H1 (cell line): ENCODE results near the gene CADM1. TPM values are rescaled to one million over a fixed set of nuclear protein-coding genes. Genes with fewer than 3 reads are reported as not detected.
A peak's percentile ranks its signal among the peaks of the same experiment; 100 is the strongest.

Experiments used
- CTCF ChIA-PET: fragments of 300-600 bp; sonication (Branson Sonifier 250); formaldehyde crosslinking; loops from one replicate; lab custom pipeline; 2021; ENCODE audit not compliant: partially characterized antibody; lab: Charles Lee
- POLR2A ChIA-PET: fragments of 300-600 bp; sonication (Branson Sonifier 250); formaldehyde crosslinking; loops from one replicate; lab custom pipeline; 2021; ENCODE audit warnings: inconsistent platforms; ENCODE audit not compliant: partially characterized antibody; lab: Charles Lee
- DNase-seq, 2 experiments: peaks; one replicate each; pipeline versions ENCODE4 v3.0.0 to v3.0.0-alpha.2; 2010 to 2022; ENCODE audit warnings: low spot score in 2 of 2, low read depth in 1 of 2, mixed read lengths in 1 of 2
- FAIRE-seq: peaks from 2 replicates; lab custom pipeline; 2011; peaks lifted over from hg19 to GRCh38; lab: Jason Lieb, UNC
- H2AFZ ChIP-seq: 2 replicates; pipeline ENCODE4 v1.8.1; 2012; ENCODE audit warnings: low read length, inconsistent platforms
- H2AK5ac ChIP-seq: 2 replicates; pipeline ENCODE4 v1.6.1; 2013; ENCODE audit warnings: low read depth, low read length
- H2BK120ac ChIP-seq: replicated peaks from 2 replicates; pipeline ENCODE3; 2013; ENCODE audit warnings: low read depth, low read length, inconsistent platforms
- H2BK12ac ChIP-seq: 2 replicates; pipeline ENCODE4 v1.6.1; 2013; ENCODE audit warnings: low read depth, low read length
- H2BK15ac ChIP-seq: 2 replicates; pipeline ENCODE4 v1.6.1; 2013; ENCODE audit warnings: low read length
- H2BK20ac ChIP-seq: 2 replicates; pipeline ENCODE4 v1.6.1; 2013; ENCODE audit warnings: low read length
- H2BK5ac ChIP-seq: 2 replicates; pipeline ENCODE4 v1.6.1; 2013; ENCODE audit warnings: low read depth, low read length
- H3K14ac ChIP-seq: 2 replicates; pipeline ENCODE4 v1.6.1; 2013; ENCODE audit warnings: inconsistent platforms; ENCODE audit not compliant: insufficient read length
- H3K18ac ChIP-seq: 2 replicates; pipeline ENCODE4 v1.6.1; 2013; ENCODE audit warnings: low read length; ENCODE audit errors: extremely low read depth
- H3K23ac ChIP-seq: 2 replicates; pipeline ENCODE4 v1.6.1; 2013; ENCODE audit warnings: inconsistent platforms; ENCODE audit not compliant: insufficient read length
- H3K23me2 ChIP-seq: 2 replicates; pipeline ENCODE4 v1.6.1; 2013; ENCODE audit warnings: low read depth, low read length
- H3K27ac ChIP-seq: 2 replicates; pipeline ENCODE4 v1.6.1; 2011; ENCODE audit warnings: low read depth, low read length, inconsistent platforms
- H3K27me3 ChIP-seq, 4 experiments: replicated peaks in 1 of 4; 1 replicate in 1 of 4; 2 replicates in 3 of 4; pipeline versions ENCODE4 v1.6.1 to v1.8.1; 2011 to 2013; ENCODE audit warnings: low read length in 3 of 4, mild to moderate bottlenecking in 3 of 4, inconsistent platforms in 2 of 4, mixed read lengths in 2 of 4, moderate library complexity in 1 of 4; ENCODE audit not compliant: control insufficient read depth in 3 of 4, insufficient read depth in 3 of 4; ENCODE audit errors: extremely low read depth in 1 of 4
- H3K36me3 ChIP-seq, 4 experiments: 2 replicates each; pipeline versions ENCODE4 v1.6.1 to v1.8.1; 2011 to 2013; ENCODE audit warnings: mild to moderate bottlenecking in 4 of 4, low read length in 3 of 4, moderate library complexity in 2 of 4, control low read depth in 1 of 4, inconsistent platforms in 1 of 4; ENCODE audit not compliant: insufficient read depth in 4 of 4, control insufficient read depth in 2 of 4
- H3K4ac ChIP-seq: replicated peaks from 2 replicates; pipeline ENCODE3; 2013; ENCODE audit warnings: low read length, low read depth, mixed read lengths, inconsistent platforms; ENCODE audit not compliant: insufficient read length
- H3K4me1 ChIP-seq, 4 experiments: replicated peaks in 1 of 4; 1 replicate in 1 of 4; 2 replicates in 3 of 4; pipeline versions ENCODE4 v1.6.1 to v1.8.1; 2011 to 2013; ENCODE audit warnings: low read length in 3 of 4, inconsistent platforms in 2 of 4, mixed read lengths in 1 of 4; ENCODE audit not compliant: insufficient read depth in 4 of 4, control insufficient read depth in 3 of 4
- H3K4me2 ChIP-seq, 2 experiments: 2 replicates each; pipeline versions ENCODE4 v1.6.1 to v1.8.1; 2011 to 2013; ENCODE audit warnings: low read depth in 2 of 2, low read length in 2 of 2, control low read depth in 1 of 2, inconsistent platforms in 1 of 2, mild to moderate bottlenecking in 1 of 2; ENCODE audit not compliant: insufficient read depth in 1 of 2
- H3K4me3 ChIP-seq, 4 experiments: fragments of 200-600, 300-600 bp in 1 of 4; sonication (generic), shearing (Covaris generic), sonication (Bioruptor Twin) in 1 of 4; 2 replicates each; pipeline versions ENCODE4 v1.5.1 to v1.8.1; 2011 to 2016; ENCODE audit warnings: low read length in 4 of 4, low read depth in 3 of 4, control low read depth in 2 of 4, inconsistent platforms in 2 of 4, mild to moderate bottlenecking in 2 of 4, mixed read lengths in 1 of 4, moderate library complexity in 1 of 4; ENCODE audit not compliant: insufficient read depth in 2 of 4; ENCODE audit errors: extremely low read depth in 1 of 4
- H3K56ac ChIP-seq: replicated peaks from 2 replicates; pipeline ENCODE3; 2013; ENCODE audit warnings: low read depth, mild to moderate bottlenecking, mixed read lengths, low read length, inconsistent platforms; ENCODE audit not compliant: insufficient read length
- H3K79me1 ChIP-seq: 2 replicates; pipeline ENCODE4 v1.6.1; 2013; ENCODE audit warnings: low read depth, low read length, control low read depth
- H3K79me2 ChIP-seq, 2 experiments: 2 replicates each; pipeline versions ENCODE4 v1.6.1 to v1.8.1; 2012 to 2013; ENCODE audit warnings: low read length in 2 of 2, mild to moderate bottlenecking in 2 of 2, inconsistent platforms in 1 of 2; ENCODE audit not compliant: insufficient read depth in 2 of 2, control insufficient read depth in 1 of 2
- H3K9ac ChIP-seq, 4 experiments: replicated peaks in 1 of 4; 1 replicate in 1 of 4; 2 replicates in 3 of 4; pipeline versions ENCODE4 v1.6.1 to v1.8.1; 2011 to 2013; ENCODE audit warnings: low read depth in 3 of 4, low read length in 3 of 4, control low read depth in 2 of 4, mild to moderate bottlenecking in 2 of 4, moderate library complexity in 2 of 4, inconsistent platforms in 1 of 4; ENCODE audit errors: extremely low read depth in 1 of 4
- H3K9me3 ChIP-seq, 2 experiments: 2 replicates each; pipeline versions ENCODE4 v1.6.1 to v1.8.1; 2012 to 2013; ENCODE audit warnings: mild to moderate bottlenecking in 2 of 2, moderate library complexity in 2 of 2, control low read depth in 1 of 2, inconsistent platforms in 1 of 2, low read depth in 1 of 2, low read length in 1 of 2, mixed read lengths in 1 of 2; ENCODE audit not compliant: insufficient read depth in 2 of 2
- H4K20me1 ChIP-seq, 2 experiments: replicated peaks in 1 of 2; 2 replicates each; pipeline versions ENCODE3 to v1.8.1; 2011 to 2013; ENCODE audit warnings: inconsistent platforms in 2 of 2, low read length in 2 of 2, mild to moderate bottlenecking in 1 of 2; ENCODE audit not compliant: insufficient read depth in 2 of 2, control insufficient read depth in 1 of 2
- H4K5ac ChIP-seq: 2 replicates; pipeline ENCODE4 v1.6.1; 2013; ENCODE audit warnings: low read length, low read depth, mixed read lengths, inconsistent platforms; ENCODE audit not compliant: insufficient read length
- H4K8ac ChIP-seq: 2 replicates; pipeline ENCODE4 v1.8.0; 2013; ENCODE audit warnings: mild to moderate bottlenecking, moderate library complexity, low read length, inconsistent platforms; ENCODE audit not compliant: insufficient read depth; ENCODE audit errors: extremely low read depth
- H4K91ac ChIP-seq: replicated peaks from 2 replicates; pipeline ENCODE3; 2013; ENCODE audit warnings: low read length, mixed read lengths, inconsistent platforms; ENCODE audit not compliant: insufficient read length
- BACH1 ChIP-seq: IDR thresholded peaks from 2 replicates; pipeline ENCODE4 v1.6.1; 2012; ENCODE audit warnings: low read length, improper control_type of control experiment
- CEBPB ChIP-seq: IDR thresholded peaks from 2 replicates; pipeline ENCODE4 v1.6.1; 2012; ENCODE audit warnings: low read depth, low read length
- EGR1 ChIP-seq: IDR thresholded peaks from 2 replicates; pipeline ENCODE4 v1.6.1; 2011; ENCODE audit warnings: low read depth, low read length, borderline replicate concordance
- HDAC2 ChIP-seq, 2 experiments: fragments of 300-600 bp in 1 of 2; sonication (generic) in 1 of 2; IDR thresholded peaks; 2 replicates each; pipeline ENCODE4 v1.6.1; 2011 to 2012; ENCODE audit warnings: low read depth in 2 of 2, low read length in 2 of 2, mild to moderate bottlenecking in 2 of 2, moderate library complexity in 2 of 2, borderline replicate concordance in 1 of 2, inconsistent platforms in 1 of 2
- JUN ChIP-seq: IDR thresholded peaks from 2 replicates; pipeline ENCODE4 v1.6.1; 2011; ENCODE audit warnings: low read depth, mild to moderate bottlenecking, improper control_type of control experiment, low read length
- JUND ChIP-seq: IDR thresholded peaks from 2 replicates; pipeline ENCODE4 v1.6.1; 2011; ENCODE audit warnings: mild to moderate bottlenecking, improper control_type of control experiment, low read length
- KDM5A ChIP-seq: fragments of 200-600 bp; IDR thresholded peaks from 2 replicates; pipeline ENCODE4 v1.7.1; 2012; ENCODE audit warnings: mild to moderate bottlenecking, low read length, inconsistent platforms, mixed read lengths
- MAFK ChIP-seq: IDR thresholded peaks from 2 replicates; pipeline ENCODE4 v1.6.1; 2012; ENCODE audit warnings: low read depth, mild to moderate bottlenecking, improper control_type of control experiment, low read length
- NANOG ChIP-seq: IDR thresholded peaks from 2 replicates; pipeline ENCODE4 v1.6.1; 2011; ENCODE audit warnings: low read length, low read depth, mild to moderate bottlenecking, inconsistent platforms; ENCODE audit not compliant: insufficient read depth, poor library complexity, severe bottlenecking
- POLR2A ChIP-seq, 2 experiments: IDR thresholded peaks; 1 replicate in 1 of 2; 2 replicates in 1 of 2; pipeline ENCODE4 v1.6.1; 2011; ENCODE audit warnings: low read depth in 2 of 2, low read length in 2 of 2, mild to moderate bottlenecking in 2 of 2; ENCODE audit errors: control extremely low read depth in 1 of 2
- SAP30 ChIP-seq: fragments of 300-600 bp; sonication (generic); IDR thresholded peaks from 2 replicates; pipeline ENCODE4 v1.7.1; 2012; ENCODE audit warnings: low read length, moderate library complexity, mild to moderate bottlenecking, inconsistent platforms; ENCODE audit not compliant: insufficient read depth, insufficient replicate concordance
- SP1 ChIP-seq: IDR thresholded peaks from 2 replicates; pipeline ENCODE4 v1.6.1; 2011; ENCODE audit warnings: low read depth, low read length
- SUZ12 ChIP-seq: fragments of 200-600 bp; sonication (generic); IDR thresholded peaks from 2 replicates; pipeline ENCODE4 v1.6.1; 2012; ENCODE audit warnings: mild to moderate bottlenecking, inconsistent platforms, low read length, moderate library complexity, mixed read lengths
- TEAD4 ChIP-seq: IDR thresholded peaks from 2 replicates; pipeline ENCODE4 v1.6.1; 2012; ENCODE audit warnings: low read depth, low read length, inconsistent platforms, mixed read lengths
- WGBS, 2 experiments: shearing (Covaris generic) in 1 of 2; methylation state at CpG; one replicate each; pipeline versions ENCODE4 v1.1.6 to v1.1.7; 2013 to 2015; ENCODE audit warnings: low lambda C conversion rate in 2 of 2, mixed read lengths in 2 of 2, inconsistent platforms in 1 of 2, low coverage in 1 of 2, missing lambda C conversion rate in 1 of 2; ENCODE audit not compliant: insufficient replicate concordance in 2 of 2, insufficient coverage in 1 of 2, insufficient read length in 1 of 2; ENCODE audit errors: extremely low coverage in 1 of 2, missing lambda C conversion rate in 1 of 2; 5-methylcytosine and 5-hydroxymethylcytosine counted together
- polyA plus RNA-seq, 7 experiments: library from polyadenylated mRNA; depleted of rRNA in 3 of 7; stranded (reverse) in 5 of 7; unstranded in 2 of 7; fragments of >200 nt in 5 of 7; fragments of 200-250 nt in 2 of 7; gene quantifications; 1 replicate in 5 of 7; 2 replicates in 1 of 7; 4 replicates in 1 of 7; pipeline versions ENCODE4 v1.2.1 to v1.2.3, GENCODE V29; 2011 to 2013; ENCODE audit warnings: missing spikeins in 2 of 7, mixed read lengths in 2 of 7
- total RNA-seq: library from RNA; stranded (reverse); fragmentation: NEBNext Ultra II Directional; extraction: Animal tissue kit (Norgen Biotek cat#: 25700); gene quantifications from 2 replicates; pipeline ENCODE4 v1.2.1, GENCODE V29; 2021

CADM1 gene
- total and polyA plus RNA-seq, 2 of the 8 experiments (the other 6 are each of a cell fraction or from before 2014, with no cell fraction given) = 8.3 to 25.3 TPM

- no peak overlapping the region for H4K8ac ChIP-seq
- no peaks in the 10 kb centered on the region for H3K79me2 ChIP-seq
- no peaks in the 10 kb centered on the region for H4K20me1 ChIP-seq
- no peaks in the 10 kb centered on the region for H3K9me3 ChIP-seq
- no peak overlapping the region for H3K14ac ChIP-seq
- H4K91ac ChIP-seq = no peak overlapping the region
- H3K79me1 ChIP-seq = no peaks in the 10 kb centered on the region
- ChIA-PET CTCF (interaction anchor here (0.7 to 3.0 kb wide), 5 partner anchors 10 to 38 kb away, joined by 3 to 15 read pairs (median 3); no protein-coding TSS in a partner anchor), POLR2A (interaction anchor here (1.5 to 2.0 kb wide), 3 partner anchors 9 to 12 kb away, joined by 3 to 7 read pairs (median 4); no protein-coding TSS in a partner anchor)
- no peak overlapping the region for H3K18ac ChIP-seq
- H2AK5ac ChIP-seq = no peak overlapping the region
- no peak overlapping the region; the same call in 1 of the 2 replicates for H3K27ac ChIP-seq
- H3K4ac ChIP-seq = no peak overlapping the region
- H3K36me3 ChIP-seq = no peaks in the 10 kb centered on the region
- peak; percentile 53 to 70 for DNase-seq
- peaks cover 4 to 13% (median 13%) of the 10 kb centered on the region in 4 experiments for H3K4me1 ChIP-seq
- no peak overlapping the region for H3K56ac ChIP-seq
- H3K9ac ChIP-seq = no peak overlapping the region
- FAIRE-seq = peak; percentile 84
- H2BK20ac ChIP-seq = no peak overlapping the region
- H2AFZ ChIP-seq = no peak overlapping the region
- no peak overlapping the region for H2BK12ac ChIP-seq
- no peak overlapping the region for H3K4me2 ChIP-seq
- 56% methylated on average over 2 of the region's 2 CpGs; no CpG with 5 or more reads in 1 of the 2 experiments for WGBS, 2 experiments
- H2BK120ac ChIP-seq = no peak overlapping the region
- no peak overlapping the region for H2BK15ac ChIP-seq
- H4K5ac ChIP-seq = no peak overlapping the region
- H3K27me3 ChIP-seq = no peaks in the 10 kb centered on the region
- H3K4me3 ChIP-seq = no peak overlapping the region
- H3K23ac ChIP-seq = no peak overlapping the region
- H3K23me2 ChIP-seq = no peaks in the 10 kb centered on the region
- H2BK5ac ChIP-seq = no peak overlapping the region; the same call in 1 of the 2 replicates
- no peak for TF ChIP-seq HDAC2 (IDR thresholded peaks at IDR 0.05; ENCODE audit: borderline replicate concordance in 1 of 2, low read depth in 2 of 2, low read length in 2 of 2)
- TF ChIP-seq EGR1 = no peak
- peak; percentile 86; the same call in 1 of the 2 replicates for TF ChIP-seq TEAD4
- 0 out of 3 replicates have a peak, but pooled peaks of 1 of the 2 experiments have one; percentile 22 for TF ChIP-seq POLR2A (IDR thresholded peaks at IDR 0.05; ENCODE audit: control extremely low read depth in 1 of 2, low read depth in 2 of 2, low read length in 2 of 2)
- TF ChIP-seq SAP30 = no peak
- 0 out of 2 replicates have a peak, but pooled peaks have one; percentile 28 for TF ChIP-seq BACH1
- 0 out of 2 replicates have a peak, but pooled peaks have one; percentile 8 for TF ChIP-seq CEBPB
- peak; percentile 96 for TF ChIP-seq JUND
- peak; percentile 64 for TF ChIP-seq NANOG
- TF ChIP-seq SP1 = peak; percentile 39; the same call in 1 of the 2 replicates
- TF ChIP-seq KDM5A = no peak
- peak; percentile 34; the same call in 1 of the 2 replicates for TF ChIP-seq MAFK
- TF ChIP-seq SUZ12 = no peak
- peak; percentile 94 for TF ChIP-seq JUN
These were observed 277.7 kb downstream of the CADM1 start for GRCh38 chr11:115226556-115226955.
